Measurements from ENCODE around the gene C1QTNF8. TPM values are rescaled to one million over a fixed set of nuclear protein-coding genes. Genes with fewer than 3 reads are reported as not detected.
"Not testable (repeated sequence)": the region's sequence is repeated elsewhere in the genome, so short reads cannot be mapped to it uniquely, and the experiment has no call there.

C1QTNF8 gene
- total RNA-seq, 4 donors from 2014 or later, result not detected

GRCh38 chr16:1090620-1091587 is 5.1 kb downstream of the C1QTNF8 start:
- in situ Hi-C loops (cut with MboI; ENCODE audit: low pct_ligation_motif_present in 1 of 4, low pct_unique_long_range_greater_than_20kb in 1 of 4, low sequenced_read_pairs in 3 of 4) (no loop called here), intact Hi-C loops (cut with DNase I; ENCODE audit: low total_unique reads) (no loop called here)
- Histone ChIP-seq H3K9me3 (no peaks in the 10 kb centered on the region), H3K4me3 (peak overlapping the region in 3 of 4 donors; percentile 26 to 43 (median 34)), H3K36me3 (no peaks in the 10 kb centered on the region), H3K4me1 (peaks cover 10 to 29% (median 16%) of the 10 kb centered on the region in 4 donors), H3K27me3 (peaks cover 48% of the 10 kb centered on the region), H3K27ac (peak overlapping the region in 3 of 4 donors; percentile 73 to 76 (median 73))
- no peak for DNase-seq
- TF ChIP-seq POLR2AphosphoS5 (IDR thresholded peaks at IDR 0.05), result no peak
- no peak for TF ChIP-seq POLR2A (IDR thresholded peaks at IDR 0.05)
- TF ChIP-seq CTCF (IDR thresholded peaks at IDR 0.05), result no peak
- no peak for TF ChIP-seq EP300 (IDR thresholded peaks at IDR 0.05; ENCODE audit: low read depth)
- 28% methylated on average over 24 of the region's 27 CpGs; no CpG with 5 or more reads in 1 of the 2 donors for whole genome bisulfite sequencing, 2 donors (ENCODE audit: low coverage in 1 of 2)

GRCh38 chr16:1089822-1090619 is 6.0 kb downstream of the C1QTNF8 start:
- TF ChIP-seq POLR2AphosphoS5 (IDR thresholded peaks at IDR 0.05) (peak; percentile 54 to 87 (median 86)), EP300 (IDR thresholded peaks at IDR 0.05; ENCODE audit: low read depth) (no peak), CTCF (IDR thresholded peaks at IDR 0.05) (peak in 3 of 5 experiments; percentile 30 to 75 (median 61)), POLR2A (IDR thresholded peaks at IDR 0.05) (peak; percentile 88)
- in situ Hi-C loops (cut with MboI; ENCODE audit: low pct_ligation_motif_present in 1 of 4, low pct_unique_long_range_greater_than_20kb in 1 of 4, low sequenced_read_pairs in 3 of 4), result no loop called here
- Histone ChIP-seq H3K27ac (peak overlapping the region; percentile 71 to 76 (median 73)), H3K27me3 (peaks cover 43% of the 10 kb centered on the region), H3K4me3 (peak overlapping the region in 3 of 4 donors; percentile 26 to 43 (median 34)), H3K9me3 (peaks cover 5 to 7% of the 10 kb centered on the region in 2 donors), H3K4me1 (peaks cover 10 to 29% (median 16%) of the 10 kb centered on the region in 4 donors), H3K36me3 (no peaks in the 10 kb centered on the region)
- peak; percentile 93 for DNase-seq
- intact Hi-C loops (cut with DNase I; ENCODE audit: low total_unique reads), result loop anchor here (1.0 kb wide), 1 partner anchor 27 kb away; no protein-coding TSS in a partner anchor
- WGBS, 2 donors (ENCODE audit: low coverage in 1 of 2), result 29% methylated on average over 32 of the region's 38 CpGs; no CpG with 5 or more reads in 1 of the 2 donors

GRCh38 chr16:1089439-1089821 is 6.6 kb downstream of the C1QTNF8 start:
- Histone ChIP-seq H3K27ac (peak overlapping the region in 3 of 4 donors; percentile 48 to 76 (median 73)), H3K9me3 (peaks cover 11 to 13% of the 10 kb centered on the region in 2 donors), H3K27me3 (peaks cover 42% of the 10 kb centered on the region), H3K4me1 (peaks cover 10 to 29% (median 16%) of the 10 kb centered on the region in 4 donors), H3K4me3 (peak overlapping the region in 2 of 4 donors; percentile 34 to 43), H3K36me3 (no peaks in the 10 kb centered on the region)
- intact Hi-C loops (cut with DNase I; ENCODE audit: low total_unique reads) (loop anchor here (1.0 kb wide), 1 partner anchor 26 kb away; no protein-coding TSS in a partner anchor), in situ Hi-C loops (cut with MboI; ENCODE audit: low pct_ligation_motif_present in 1 of 4, low pct_unique_long_range_greater_than_20kb in 1 of 4, low sequenced_read_pairs in 3 of 4) (no loop called here)
- TF ChIP-seq POLR2AphosphoS5 (IDR thresholded peaks at IDR 0.05) (no peak), POLR2A (IDR thresholded peaks at IDR 0.05) (no peak)
- WGBS, 2 donors (ENCODE audit: low coverage in 1 of 2), result 49% methylated on average over 10 of the region's 17 CpGs; no CpG with 5 or more reads in 1 of the 2 donors
- no peak for DNase-seq

GRCh38 chr16:1088295-1089170 is 7.5 kb downstream of the C1QTNF8 start:
- WGBS, 2 donors (ENCODE audit: low coverage in 1 of 2), result 48 to 54% methylated on average over 4 to 37 of the region's 40 CpGs
- no peak for TF ChIP-seq EP300 (IDR thresholded peaks at IDR 0.05; ENCODE audit: low read depth)
- TF ChIP-seq POLR2A (IDR thresholded peaks at IDR 0.05), result no peak
- TF ChIP-seq CTCF (IDR thresholded peaks at IDR 0.05), result no peak
- Histone ChIP-seq H3K9me3 (peaks cover 11 to 18% of the 10 kb centered on the region in 2 donors), H3K4me1 (peaks cover 10 to 29% (median 16%) of the 10 kb centered on the region in 4 donors), H3K4me3 (no peak overlapping the region), H3K27me3 (peaks cover 51% of the 10 kb centered on the region), H3K36me3 (no peaks in the 10 kb centered on the region), H3K27ac (peak overlapping the region in 1 of 4 donors; percentile 48)
- in situ Hi-C loops (cut with MboI; ENCODE audit: low pct_ligation_motif_present in 1 of 4, low pct_unique_long_range_greater_than_20kb in 1 of 4, low sequenced_read_pairs in 3 of 4), result no loop called here
- no peak for DNase-seq
- intact Hi-C loops (cut with DNase I; ENCODE audit: low total_unique reads), result loop anchor here (1.0 kb wide), 1 partner anchor 25 kb away; no protein-coding TSS in a partner anchor

- DNase-seq; in situ Hi-C loops (cut with MboI; ENCODE audit: low pct_ligation_motif_present in 1 of 4, low pct_unique_long_range_greater_than_20kb in 1 of 4, low sequenced_read_pairs in 3 of 4); H3K36me3 ChIP-seq; H3K27ac ChIP-seq; intact Hi-C loops (cut with DNase I; ENCODE audit: low total_unique reads); H3K4me3 ChIP-seq: not testable (repeated sequence)
- Histone ChIP-seq H3K4me1 (peaks cover 10 to 29% (median 16%) of the 10 kb centered on the region in 4 donors), H3K9me3 (peaks cover 11 to 18% of the 10 kb centered on the region in 2 donors), H3K27me3 (peaks cover 72% of the 10 kb centered on the region)
- WGBS, 2 donors (ENCODE audit: low coverage in 1 of 2), result 67 to 86% methylated on average over 3 to 10 of the region's 10 CpGs
Observed at GRCh38 chr16:1086443-1086842, 9.6 kb downstream of the C1QTNF8 start.
